Hepatocyte (in vitro differentiated cells): ENCODE measurements around the gene VAV2. TPM values are rescaled to one million over a fixed set of nuclear protein-coding genes. Genes with fewer than 3 reads are reported as not detected.

Experiments
- DNase-seq: peaks from one replicate; pipeline ENCODE4 v3.0.0-alpha.2; 2016; ENCODE audit warnings: low spot score
- H2AFZ ChIP-seq: fragments of 200-600 bp; sonication (generic); 2 replicates; pipeline ENCODE4 v1.6.0; 2016; ENCODE audit warnings: antibody characterized with exemption, mild to moderate bottlenecking
- H3K27ac ChIP-seq: fragments of 200-600 bp; sonication (generic); 2 replicates; pipeline ENCODE4 v1.5.1; 2016; ENCODE audit warnings: mild to moderate bottlenecking
- H3K27me3 ChIP-seq: fragments of 200-600 bp; sonication (generic); 2 replicates; pipeline ENCODE4 v1.6.1; 2016
- H3K36me3 ChIP-seq: fragments of 200-600 bp; sonication (generic); replicated peaks from 2 replicates; pipeline ENCODE4 v1.5.1; 2016; ENCODE audit warnings: low read depth; ENCODE audit not compliant: insufficient read depth
- H3K4me1 ChIP-seq: fragments of 200-600 bp; sonication (generic); 2 replicates; pipeline ENCODE4 v1.5.1; 2016; ENCODE audit warnings: mild to moderate bottlenecking, moderate library complexity; ENCODE audit not compliant: insufficient read depth
- H3K4me2 ChIP-seq: fragments of 200-600 bp; sonication (generic); 2 replicates; pipeline ENCODE4 v1.6.0; 2016
- H3K4me3 ChIP-seq: fragments of 200-600 bp; sonication (generic); 2 replicates; pipeline ENCODE4 v1.5.1; 2016; ENCODE audit warnings: mild to moderate bottlenecking
- H3K79me2 ChIP-seq: fragments of 200-600 bp; sonication (generic); 2 replicates; pipeline ENCODE4 v1.6.0; 2017; ENCODE audit warnings: mild to moderate bottlenecking
- H3K9me2 ChIP-seq: fragments of 200-600 bp; sonication (generic); replicated peaks from 2 replicates; pipeline ENCODE4 v1.6.0; 2017; ENCODE audit warnings: mild to moderate bottlenecking; ENCODE audit not compliant: insufficient read depth
- H3K9me3 ChIP-seq: fragments of 200-600 bp; sonication (generic); 2 replicates; pipeline ENCODE4 v1.5.1; 2016; ENCODE audit warnings: low read depth, mild to moderate bottlenecking
- H4K20me1 ChIP-seq: fragments of 200-600 bp; sonication (generic); 2 replicates; pipeline ENCODE4 v1.6.0; 2016; ENCODE audit warnings: mild to moderate bottlenecking; ENCODE audit not compliant: insufficient read depth, poor library complexity, severe bottlenecking
- EZH2 ChIP-seq: fragments of 200-600 bp; sonication (generic); IDR thresholded peaks from 2 replicates; pipeline ENCODE4 v1.6.1; 2016; ENCODE audit warnings: antibody characterized with exemption, mild to moderate bottlenecking, borderline replicate concordance
- EZH2phosphoT487 ChIP-seq: fragments of 200-600 bp; sonication (generic); IDR thresholded peaks from one replicate; pipeline ENCODE4 v1.6.1; 2018; ENCODE audit warnings: antibody characterized with exemption, mild to moderate bottlenecking, low read depth, moderate library complexity; ENCODE audit not compliant: unreplicated experiment, severe bottlenecking
- WGBS: methylation state at CpG from one replicate; pipeline ENCODE4 v1.1.6; 2016; ENCODE audit warnings: low lambda C conversion rate; ENCODE audit errors: missing lambda C conversion rate; 5-methylcytosine and 5-hydroxymethylcytosine counted together
- polyA plus RNA-seq: library from polyadenylated mRNA; unstranded; fragments of >200 nt; fragmentation: Nextera tagmentation; extraction: Ambion mirVana; gene quantifications from 2 replicates; pipeline ENCODE4 v1.2.1, GENCODE V29; 2016
- total RNA-seq: library from RNA; depleted of rRNA; stranded (reverse); fragments of >200 nt; gene quantifications from 2 replicates; pipeline ENCODE4 v1.2.3, GENCODE V29; 2014
- TF ChIP-seq, protein P1 (sequence below): fragments of 200-600 bp; sonication (generic); IDR thresholded peaks from 2 replicates; pipeline ENCODE4 v1.5.1; 2016; ENCODE audit warnings: antibody characterized with exemption, mild to moderate bottlenecking; ENCODE audit not compliant: poor library complexity

Gene VAV2
- total and polyA plus RNA-seq, 2 experiments from 2014 or later, result 24.9 to 27.7 TPM

DNA sequence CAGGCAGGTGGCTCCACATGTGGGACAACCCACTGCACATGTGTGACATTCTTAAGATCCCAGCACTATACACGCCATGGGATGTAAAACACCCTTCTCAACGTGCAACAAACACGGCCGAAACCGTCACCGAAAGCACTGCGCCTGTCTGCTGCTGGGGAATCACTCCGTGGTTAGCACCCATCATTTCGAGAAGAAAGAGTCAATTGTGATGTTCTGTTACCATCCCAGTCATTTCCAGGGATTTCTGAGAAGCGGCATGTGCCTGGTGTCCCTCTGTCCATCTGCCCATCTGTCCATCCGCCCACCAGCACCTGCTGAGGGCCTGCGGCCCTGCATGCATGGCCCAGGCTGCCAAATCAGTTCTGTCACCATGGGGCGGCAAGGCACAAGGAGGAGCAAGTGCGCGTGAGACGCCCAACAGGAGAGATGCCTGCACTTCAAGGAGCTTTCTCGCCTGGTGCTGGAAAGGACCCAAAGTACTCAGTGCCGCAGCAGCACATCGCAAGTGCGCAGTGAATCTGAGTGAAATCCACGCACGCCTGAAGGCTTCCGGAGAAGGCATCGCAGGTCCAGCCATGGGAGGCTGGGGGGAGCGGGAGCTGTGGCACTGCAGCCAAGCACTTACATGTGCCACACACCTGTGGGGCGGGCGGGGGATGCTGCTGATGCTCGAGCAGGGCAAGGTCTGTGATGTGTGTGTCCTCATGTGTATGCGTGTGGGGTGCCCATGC, 38.0 kb downstream of the VAV2 start:
- no peaks in the 10 kb centered on the region for H3K27me3 ChIP-seq
- H3K9me2 ChIP-seq, result no peaks in the 10 kb centered on the region
- H3K79me2 ChIP-seq, result peaks cover 82% of the 10 kb centered on the region
- H3K9me3 ChIP-seq, result no peaks in the 10 kb centered on the region
- peaks cover 32% of the 10 kb centered on the region for H3K4me1 ChIP-seq
- no peak overlapping the region for H3K4me3 ChIP-seq
- H3K4me2 ChIP-seq, result no peak overlapping the region
- peaks cover 40% of the 10 kb centered on the region for H4K20me1 ChIP-seq
- no peak for DNase-seq
- no peaks in the 10 kb centered on the region for H3K36me3 ChIP-seq
- no peak for TF ChIP-seq EZH2
- TF ChIP-seq, protein P1, sequence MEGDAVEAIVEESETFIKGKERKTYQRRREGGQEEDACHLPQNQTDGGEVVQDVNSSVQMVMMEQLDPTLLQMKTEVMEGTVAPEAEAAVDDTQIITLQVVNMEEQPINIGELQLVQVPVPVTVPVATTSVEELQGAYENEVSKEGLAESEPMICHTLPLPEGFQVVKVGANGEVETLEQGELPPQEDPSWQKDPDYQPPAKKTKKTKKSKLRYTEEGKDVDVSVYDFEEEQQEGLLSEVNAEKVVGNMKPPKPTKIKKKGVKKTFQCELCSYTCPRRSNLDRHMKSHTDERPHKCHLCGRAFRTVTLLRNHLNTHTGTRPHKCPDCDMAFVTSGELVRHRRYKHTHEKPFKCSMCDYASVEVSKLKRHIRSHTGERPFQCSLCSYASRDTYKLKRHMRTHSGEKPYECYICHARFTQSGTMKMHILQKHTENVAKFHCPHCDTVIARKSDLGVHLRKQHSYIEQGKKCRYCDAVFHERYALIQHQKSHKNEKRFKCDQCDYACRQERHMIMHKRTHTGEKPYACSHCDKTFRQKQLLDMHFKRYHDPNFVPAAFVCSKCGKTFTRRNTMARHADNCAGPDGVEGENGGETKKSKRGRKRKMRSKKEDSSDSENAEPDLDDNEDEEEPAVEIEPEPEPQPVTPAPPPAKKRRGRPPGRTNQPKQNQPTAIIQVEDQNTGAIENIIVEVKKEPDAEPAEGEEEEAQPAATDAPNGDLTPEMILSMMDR, result no peak
- TF ChIP-seq EZH2phosphoT487, result no peak
- 97% methylated on average over 29 of the region's 29 CpGs for WGBS
- H2AFZ ChIP-seq, result no peak overlapping the region
- no peak overlapping the region for H3K27ac ChIP-seq

DNA sequence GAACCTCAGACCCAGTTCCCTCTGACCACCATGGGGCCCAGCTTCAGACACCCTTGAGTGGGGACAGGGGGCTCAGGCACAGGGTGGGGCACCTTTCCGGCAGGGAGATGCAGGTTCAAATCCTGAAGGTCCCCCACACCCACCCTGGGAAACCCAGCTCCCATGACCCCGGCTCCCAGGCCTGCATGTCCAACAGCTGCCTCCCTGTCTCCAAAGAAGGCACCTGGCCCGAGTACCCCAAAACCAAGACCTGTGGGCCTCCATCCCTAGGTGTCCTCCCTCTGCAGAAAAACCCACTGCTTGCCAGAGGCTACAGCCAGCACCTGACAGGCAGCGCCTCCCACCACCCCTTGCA, 38.5 kb downstream of the VAV2 start:
- H3K9me3 ChIP-seq, result no peaks in the 10 kb centered on the region
- no peaks in the 10 kb centered on the region for H3K36me3 ChIP-seq
- H3K27ac ChIP-seq, result no peak overlapping the region
- no peaks in the 10 kb centered on the region for H3K9me2 ChIP-seq
- TF ChIP-seq, protein P1, result no peak
- no peak for TF ChIP-seq EZH2
- TF ChIP-seq EZH2phosphoT487, result no peak
- no peaks in the 10 kb centered on the region for H3K27me3 ChIP-seq
- peaks cover 27% of the 10 kb centered on the region for H3K4me1 ChIP-seq
- H2AFZ ChIP-seq, result no peak overlapping the region
- no peak overlapping the region for H3K4me3 ChIP-seq
- H3K4me2 ChIP-seq, result no peak overlapping the region
- DNase-seq, result no peak
- peaks cover 82% of the 10 kb centered on the region for H3K79me2 ChIP-seq
- H4K20me1 ChIP-seq, result peaks cover 44% of the 10 kb centered on the region
- WGBS, result 98% methylated on average over 4 of the region's 4 CpGs

DNA sequence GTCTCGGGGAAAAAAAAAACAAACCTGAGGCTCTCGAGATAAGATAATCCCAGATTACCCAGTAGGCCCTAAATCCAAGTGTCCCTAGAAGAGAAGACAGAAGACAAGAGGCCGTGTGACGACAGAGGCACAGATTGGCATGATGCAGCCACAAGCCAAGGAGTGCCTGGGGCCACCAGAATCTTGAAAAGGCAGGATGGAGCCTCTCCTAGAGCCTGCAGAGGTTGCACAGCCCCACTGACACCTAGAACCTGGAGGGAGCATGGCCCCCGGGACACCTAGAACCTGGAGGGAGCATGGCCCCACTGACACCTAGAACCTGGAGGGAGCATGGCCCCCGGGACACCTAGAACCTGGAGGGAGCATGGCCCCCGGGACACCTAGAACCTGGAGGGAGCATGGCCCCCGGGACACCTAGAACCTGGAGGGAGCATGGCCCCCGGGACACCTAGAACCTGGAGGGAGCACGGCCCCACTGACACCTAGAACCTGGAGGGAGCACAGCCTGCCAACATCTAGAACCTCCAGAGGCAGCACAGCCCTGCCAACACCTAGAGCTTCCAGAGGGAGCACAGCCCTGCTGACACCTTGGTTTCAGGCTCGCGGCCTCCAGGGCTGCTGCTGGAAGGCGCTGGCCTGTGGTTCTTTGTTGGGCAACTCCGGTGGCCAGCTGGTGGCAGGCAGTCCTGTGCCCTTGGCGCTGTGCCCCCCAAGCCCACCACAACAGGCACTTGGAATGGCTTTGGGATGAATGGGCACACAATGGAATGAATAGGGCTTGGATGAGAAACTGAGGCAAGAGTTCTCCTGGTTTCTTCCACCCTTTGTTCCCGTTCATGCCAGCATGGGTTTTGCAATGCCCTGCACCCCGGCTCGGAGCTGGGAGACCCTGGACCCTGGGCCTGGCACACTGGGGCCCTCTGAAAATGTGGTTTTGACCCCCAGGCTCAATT, 39.2 kb downstream of the VAV2 start:
- WGBS, result 93% methylated on average over 16 of the region's 18 CpGs
- Histone ChIP-seq H3K9me3 (no peaks in the 10 kb centered on the region), H3K27ac (no peak overlapping the region), H4K20me1 (peaks cover 46% of the 10 kb centered on the region), H3K4me3 (no peak overlapping the region), H2AFZ (no peak overlapping the region), H3K79me2 (peaks cover 89% of the 10 kb centered on the region), H3K4me1 (peaks cover 26% of the 10 kb centered on the region), H3K4me2 (no peak overlapping the region), H3K27me3 (no peaks in the 10 kb centered on the region), H3K9me2 (no peaks in the 10 kb centered on the region), H3K36me3 (no peaks in the 10 kb centered on the region)
- no peak for DNase-seq
- TF ChIP-seq, protein P1, result no peak
- TF ChIP-seq EZH2 (no peak), EZH2phosphoT487 (no peak)
